Measurements from ENCODE around the gene CXCL10. TPM values are rescaled to one million over a fixed set of nuclear protein-coding genes. Genes with fewer than 3 reads are reported as not detected.

CXCL10 gene
- polyA plus RNA-seq, 1 donor from 2014 or later = not detected

Other genes starting within 250 kb of the CXCL10 start
- not detected for gene PPEF2, start 121.0 kb downstream of the CXCL10 start, polyA plus RNA-seq (ENCODE audit: insufficient read depth, low read depth, low replicate concordance)
- gene NAAA, start 82.5 kb downstream of the CXCL10 start, polyA plus RNA-seq (ENCODE audit: insufficient read depth, low read depth, low replicate concordance) = 6.3 TPM
- gene SDAD1, start 32.6 kb downstream of the CXCL10 start, polyA plus RNA-seq (ENCODE audit: insufficient read depth, low read depth, low replicate concordance) = 12.7 TPM
- gene CXCL9, start 16.0 kb downstream of the CXCL10 start, polyA plus RNA-seq (ENCODE audit: insufficient read depth, low read depth, low replicate concordance) = not detected
- not detected for gene CXCL11, start 12.6 kb upstream of the CXCL10 start, polyA plus RNA-seq (ENCODE audit: insufficient read depth, low read depth, low replicate concordance)
- gene ART3, start 51.2 kb upstream of the CXCL10 start, polyA plus RNA-seq (ENCODE audit: insufficient read depth, low read depth, low replicate concordance) = 1.2 TPM
- gene NUP54, start 124.9 kb upstream of the CXCL10 start, polyA plus RNA-seq (ENCODE audit: insufficient read depth, low read depth, low replicate concordance) = 10.9 TPM
- gene SCARB2, start 190.3 kb upstream of the CXCL10 start, polyA plus RNA-seq (ENCODE audit: insufficient read depth, low read depth, low replicate concordance) = 99.5 TPM
- 4.5 TPM for gene FAM47E, start 228.2 kb upstream of the CXCL10 start, polyA plus RNA-seq (ENCODE audit: insufficient read depth, low read depth, low replicate concordance)

Measured in brain (organoid and tissue), 1 donor.